Measurements from ENCODE around the gene PPWD1.
"Not testable (repeated sequence)": the region's sequence is repeated elsewhere in the genome, so short reads cannot be mapped to it uniquely, and the experiment has no call there.

PPWD1 gene
- total RNA-seq = 71.4 to 85.7 reads per million in 2 donors

DNA sequence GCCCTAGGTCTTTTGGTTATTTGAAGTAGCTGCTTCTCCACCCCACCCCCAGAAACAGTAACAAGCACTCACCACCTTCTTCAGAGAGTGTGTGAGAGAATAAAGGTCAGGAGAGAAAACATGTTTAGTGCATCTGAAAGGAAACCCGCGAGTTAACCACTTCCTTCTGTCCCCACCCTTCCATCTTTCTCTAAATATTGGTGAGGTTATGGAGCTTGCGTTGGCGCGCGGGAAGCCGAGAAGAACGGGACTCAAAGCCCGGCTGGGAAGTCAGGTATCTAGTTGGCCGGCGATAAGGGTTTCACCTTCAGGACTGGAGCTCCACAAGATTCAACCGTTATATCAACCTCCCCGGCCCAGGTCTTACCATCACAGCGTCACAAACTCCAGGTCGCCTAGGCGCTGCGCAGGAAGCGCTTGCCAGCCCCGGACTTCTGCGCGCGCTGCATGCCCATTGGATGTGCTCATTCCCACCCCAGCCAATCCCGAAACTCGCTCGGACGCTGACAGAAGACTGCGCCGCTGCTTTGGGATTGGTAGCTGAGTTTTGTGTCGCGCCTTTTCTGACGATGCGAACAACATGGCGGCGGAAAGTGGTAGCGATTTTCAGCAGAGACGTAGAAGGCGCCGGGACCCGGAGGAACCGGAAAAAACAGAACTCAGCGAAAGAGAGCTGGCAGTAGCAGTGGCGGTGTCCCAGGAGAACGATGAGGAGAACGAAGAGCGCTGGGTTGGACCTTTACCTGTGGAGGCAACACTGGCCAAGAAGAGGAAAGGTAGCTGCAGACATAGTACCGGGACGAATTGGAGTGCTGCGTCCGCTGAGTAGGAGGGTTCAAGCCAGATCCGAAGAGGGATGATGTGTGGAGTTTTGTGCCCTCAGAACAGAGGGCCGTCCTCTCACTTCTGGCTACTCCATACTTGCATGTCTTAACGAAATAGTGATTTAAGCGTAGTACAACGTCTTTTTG lies at the start of gene PPWD1, which contains the start of gene CENPK:
PPWD1 (plus strand) TSS at position 566 of the 971 bp plus-strand sequence; CDS start at position 581, 15 bp downstream.
CENPK (minus strand) TSS at position 438 of the 971 bp plus-strand sequence. CDS start 8,261 bp downstream, outside the sequence.
- DNase-seq = peak; percentile 85 to 99 (median 91)

DNA sequence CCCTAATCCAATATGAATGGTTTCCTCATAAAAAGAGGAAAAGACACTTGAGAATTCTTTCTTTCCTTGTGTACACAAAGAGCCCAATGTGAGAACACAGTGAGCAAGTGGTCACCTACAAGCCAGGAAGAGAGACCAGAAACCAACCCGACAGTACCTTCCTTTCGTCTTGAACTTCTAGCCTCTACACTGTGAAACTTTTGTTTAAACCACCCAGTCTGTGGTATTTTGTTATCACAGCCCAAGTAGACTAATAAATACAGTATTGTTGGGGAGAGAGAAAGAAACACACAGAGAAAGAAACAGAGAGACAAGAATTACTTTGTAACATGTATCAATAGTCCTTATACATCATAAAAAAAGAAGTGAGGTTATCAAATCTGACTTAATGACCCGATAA lies 37.4 kb upstream of the PPWD1 start:
- DNase-seq = no peak

DNA sequence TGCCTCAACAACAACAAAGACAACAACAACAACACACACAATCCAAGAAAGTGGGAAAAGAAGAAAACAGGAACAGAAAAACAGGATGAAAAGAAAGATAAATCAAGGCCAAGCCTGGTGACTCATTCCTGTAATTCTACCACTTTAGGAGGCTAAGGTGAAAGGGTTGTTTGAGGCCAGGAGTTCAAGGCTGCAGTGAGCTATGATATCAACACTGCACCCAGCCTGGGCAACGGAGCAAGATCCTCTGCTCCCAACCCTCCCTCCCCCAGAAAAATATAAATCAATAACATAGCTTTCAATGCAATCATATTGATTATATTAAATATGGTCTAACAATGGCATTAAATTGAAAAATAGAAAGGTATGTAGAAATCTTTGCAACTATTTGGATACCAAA lies 32.2 kb upstream of the PPWD1 start:
- no peak for DNase-seq

DNA sequence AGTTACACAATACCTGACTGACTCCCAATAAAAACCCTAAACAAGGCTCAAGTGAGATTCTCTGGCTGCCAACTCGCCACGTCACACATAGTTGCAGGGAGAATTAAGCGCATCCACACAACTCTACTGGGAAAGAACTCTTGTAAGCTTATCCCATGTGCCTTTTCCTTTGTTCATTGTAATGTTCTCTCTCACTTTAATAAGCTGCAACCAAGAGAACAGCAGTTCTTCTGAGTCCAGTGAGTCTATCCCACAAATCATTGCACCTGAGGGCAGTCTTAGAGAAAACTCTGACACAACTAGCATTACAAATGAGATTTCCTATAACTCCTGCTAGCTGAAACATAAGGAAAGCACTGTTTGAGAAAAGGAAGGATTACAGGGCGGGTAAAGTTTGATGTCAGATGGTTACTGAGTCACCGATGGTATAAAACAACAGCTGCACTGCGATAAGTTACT lies 27.5 kb upstream of the PPWD1 start:
- DNase-seq = no peak

DNA sequence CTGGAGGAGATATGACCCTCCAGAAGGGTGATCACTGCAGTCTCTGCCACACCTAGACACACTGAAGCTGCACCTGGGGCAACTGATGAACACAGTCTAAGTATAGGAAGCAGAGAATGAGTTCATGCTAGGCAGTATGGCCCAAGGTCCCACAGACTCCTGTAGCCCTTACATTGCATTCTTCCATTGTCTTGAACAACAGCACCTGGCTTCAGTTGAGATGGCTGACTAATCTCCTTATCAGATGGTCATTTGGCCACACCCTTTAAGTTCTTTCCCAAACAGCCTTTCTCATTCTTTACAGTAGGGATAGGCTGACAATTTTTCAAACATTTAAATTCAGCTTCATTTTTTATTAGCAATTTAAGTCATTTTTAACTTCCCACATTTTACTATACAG lies 23.3 kb upstream of the PPWD1 start:
- DNase-seq = no peak

DNA sequence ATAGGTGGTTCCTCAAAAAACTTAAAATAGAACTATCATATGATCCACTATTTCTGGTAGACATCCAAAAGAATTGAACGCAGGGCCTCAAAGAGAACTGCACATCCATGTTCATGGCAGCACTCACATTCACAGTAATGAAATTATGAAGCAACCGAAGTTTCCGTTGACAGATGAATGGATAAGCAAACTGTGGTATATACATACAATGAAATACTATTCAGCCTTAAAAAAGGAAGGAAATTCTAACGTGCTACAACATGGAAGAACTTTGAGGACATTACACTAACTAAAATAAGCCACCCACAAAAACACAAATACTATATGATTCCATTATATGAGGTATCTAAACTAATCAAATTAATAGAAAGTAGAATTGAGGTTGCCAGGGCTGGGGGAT lies 18.6 kb upstream of the PPWD1 start:
- no peak for DNase-seq

DNA sequence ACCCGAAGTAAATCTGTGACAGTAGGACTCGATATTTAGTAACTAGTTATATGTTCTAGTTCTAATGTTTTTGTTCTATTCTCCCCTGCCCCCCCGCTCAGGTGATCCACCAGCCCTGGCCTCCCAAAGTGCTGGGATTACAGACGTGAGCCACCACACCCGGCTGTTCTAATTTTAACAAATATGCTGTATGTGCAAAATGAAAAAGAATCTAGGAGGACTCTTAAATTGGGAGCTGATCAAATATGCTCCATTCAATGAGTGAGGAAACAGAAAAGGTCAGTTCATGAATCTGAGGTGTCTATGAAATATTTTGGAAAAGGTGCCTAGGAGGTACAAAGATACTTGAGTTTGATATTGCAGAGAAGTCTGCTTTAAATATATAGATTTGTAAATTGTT lies 17.0 kb upstream of the PPWD1 start:
- DNase-seq = no peak

DNA sequence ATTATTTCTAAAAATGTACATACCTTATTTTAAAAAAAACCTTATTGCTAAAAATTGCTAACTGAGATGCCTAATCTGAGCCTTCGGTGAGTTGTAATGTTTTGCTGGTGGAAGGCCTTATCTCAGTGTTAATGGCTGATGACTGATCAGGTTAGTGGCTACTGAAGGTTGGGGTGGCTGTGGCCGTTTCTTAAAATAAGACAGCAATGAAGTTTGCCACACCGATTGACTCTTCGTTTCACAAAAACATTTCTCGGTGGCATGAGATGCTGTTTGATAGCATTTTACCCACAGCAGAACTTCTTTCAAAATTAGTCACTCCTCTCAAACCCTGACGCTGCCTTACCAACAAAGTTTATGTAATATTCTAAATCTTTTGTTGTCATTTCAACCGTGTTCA lies 14.8 kb upstream of the PPWD1 start:
- peak in 1 of 5 experiments; percentile 93 for DNase-seq

DNA sequence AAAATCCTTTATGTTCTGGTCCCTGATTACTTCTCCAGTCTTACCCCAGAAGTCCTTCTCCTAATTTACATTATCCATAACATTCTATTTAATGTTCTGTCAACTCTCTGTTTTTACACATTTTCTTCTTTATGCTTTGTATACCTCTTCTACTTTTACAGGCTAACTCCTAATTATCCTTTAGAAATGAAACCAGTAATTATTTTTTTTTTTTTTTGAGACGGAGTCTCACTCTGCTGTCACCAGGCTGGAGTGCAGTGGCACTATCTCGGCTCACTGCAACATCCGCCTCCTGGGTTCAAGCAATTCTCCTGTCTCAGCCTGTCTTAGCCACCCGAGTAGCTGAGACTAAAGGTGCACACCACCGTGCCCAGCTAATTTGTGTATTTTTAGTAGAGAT lies 9.2 kb upstream of the PPWD1 start:
- no peak for DNase-seq

DNA sequence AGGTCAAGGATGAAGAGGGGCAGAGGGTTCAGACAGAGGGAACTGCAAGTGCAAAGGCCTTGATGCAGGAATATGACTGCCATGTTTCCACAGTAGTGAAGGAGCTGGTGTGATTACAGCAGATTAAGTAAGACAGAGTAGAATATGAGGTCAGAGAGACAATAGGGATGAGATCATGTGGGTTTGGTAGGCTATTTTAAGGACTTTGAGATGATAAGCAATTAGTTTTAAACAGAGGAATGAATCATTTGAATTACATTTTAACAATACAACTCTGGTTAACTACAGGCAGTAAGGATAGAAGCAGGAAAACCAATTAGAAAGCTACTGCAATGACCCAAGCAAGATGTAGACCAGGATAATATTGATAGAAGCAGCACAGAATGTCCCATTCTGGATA lies 7.8 kb upstream of the PPWD1 start:
- DNase-seq = no peak

DNA sequence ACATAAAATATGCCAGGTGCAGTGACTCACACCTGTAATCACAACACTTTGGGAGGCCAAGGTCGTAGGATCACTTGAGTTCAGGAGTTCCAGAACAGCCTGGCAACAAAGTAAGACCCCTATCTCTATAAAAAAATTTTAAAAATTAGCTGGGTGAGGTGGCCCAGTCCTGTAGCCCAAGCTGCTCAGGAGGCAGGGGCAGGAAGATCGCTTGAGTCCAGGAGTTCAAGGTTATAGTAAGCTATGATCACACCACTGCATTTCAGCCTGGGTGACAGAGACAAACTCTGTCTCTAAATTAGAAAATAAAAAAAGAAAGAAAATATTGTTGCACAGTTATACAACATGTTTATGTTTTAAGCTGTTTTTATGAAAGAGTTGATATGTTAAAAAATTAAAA lies 6.9 kb upstream of the PPWD1 start:
- no peak for DNase-seq

DNA sequence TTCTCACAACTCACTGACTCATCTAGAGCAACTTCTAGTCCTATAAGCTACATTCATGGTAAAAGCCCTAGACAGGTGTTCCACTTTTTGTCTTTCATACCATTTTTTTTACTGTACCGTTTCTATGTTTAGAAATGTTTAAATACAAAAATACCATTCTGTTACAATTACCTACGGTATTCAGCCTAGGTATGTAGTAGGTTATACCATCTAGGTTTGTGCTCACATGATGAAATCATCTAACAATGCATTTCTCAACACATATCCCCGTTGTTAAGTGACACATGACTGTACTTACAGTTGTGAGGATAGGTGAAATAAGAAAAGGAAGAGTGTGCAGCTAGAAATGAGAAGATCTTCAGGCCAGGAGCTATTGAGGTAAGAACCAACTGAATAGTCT lies 6.4 kb upstream of the PPWD1 start:
- no peak for DNase-seq

DNA sequence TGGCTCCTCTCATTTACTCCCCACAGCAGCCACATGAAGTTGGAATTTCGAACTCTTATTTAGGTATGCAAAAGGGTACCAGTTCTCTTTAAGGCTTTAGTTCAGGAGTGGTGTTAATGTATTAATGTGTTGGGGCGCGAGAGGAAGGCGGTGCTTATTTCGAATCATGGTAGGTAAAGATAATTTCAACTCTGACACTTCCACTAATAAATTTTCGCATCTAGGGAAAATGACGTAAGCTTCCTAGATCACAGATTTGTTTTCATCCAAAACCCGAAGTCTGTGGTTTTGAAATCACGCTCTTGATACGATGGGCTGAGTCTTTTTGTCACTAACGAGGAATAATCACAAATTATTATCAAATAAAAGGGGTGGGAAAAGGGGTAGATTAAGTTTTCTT lies 681 bp downstream of the PPWD1 start:
- DNase-seq = peak in 1 of 5 experiments; percentile 24

DNA sequence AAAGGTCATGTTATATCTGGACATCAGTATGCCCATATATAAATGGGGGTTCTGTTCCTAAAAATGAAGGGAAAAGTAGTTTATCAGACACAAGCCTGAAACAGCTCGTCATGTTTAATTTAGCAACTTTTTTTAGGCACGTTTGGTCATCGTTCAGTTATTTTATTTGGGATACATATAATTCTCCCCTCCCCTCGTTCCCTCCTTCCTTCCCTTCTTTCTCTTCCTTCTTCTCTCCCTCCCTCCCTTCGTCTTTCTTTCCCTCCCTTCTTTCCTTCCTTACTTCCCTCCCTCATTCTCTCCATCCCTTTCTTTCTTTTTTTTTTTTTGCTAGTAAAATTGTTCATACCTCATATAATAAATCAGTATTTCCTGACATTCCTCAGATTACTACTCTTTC lies 3.4 kb downstream of the PPWD1 start:
- no peak for DNase-seq

DNA sequence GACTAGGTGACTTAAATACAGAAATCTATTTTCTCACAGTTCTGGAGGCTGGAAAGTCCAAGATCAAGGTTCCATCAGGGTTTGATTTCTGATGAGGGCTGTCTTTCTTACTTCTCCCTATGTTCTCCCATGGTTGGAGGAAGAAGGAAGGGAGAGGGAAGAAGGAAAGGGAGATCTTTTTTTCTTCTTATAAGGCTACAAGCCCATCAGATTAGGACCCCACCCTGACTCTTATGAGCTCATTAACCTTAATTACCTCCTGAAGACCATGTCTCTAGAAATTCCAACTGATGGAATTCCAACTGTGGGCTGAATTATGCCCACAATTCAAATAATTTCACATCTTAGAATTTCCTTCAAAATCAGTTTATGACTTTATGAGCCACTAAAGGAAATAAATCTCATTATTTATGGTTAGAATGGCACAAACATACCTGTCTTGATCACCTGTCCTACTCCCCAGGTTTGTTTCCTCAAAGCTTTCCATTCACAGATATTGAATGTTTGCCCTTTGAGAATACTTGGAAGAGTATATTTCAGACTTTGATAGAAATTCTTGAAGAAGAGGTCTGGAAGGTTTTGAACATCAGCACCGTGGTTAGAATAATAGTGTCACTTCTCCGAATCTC lies 7.6 kb downstream of the PPWD1 start:
- DNase-seq = no peak

DNA sequence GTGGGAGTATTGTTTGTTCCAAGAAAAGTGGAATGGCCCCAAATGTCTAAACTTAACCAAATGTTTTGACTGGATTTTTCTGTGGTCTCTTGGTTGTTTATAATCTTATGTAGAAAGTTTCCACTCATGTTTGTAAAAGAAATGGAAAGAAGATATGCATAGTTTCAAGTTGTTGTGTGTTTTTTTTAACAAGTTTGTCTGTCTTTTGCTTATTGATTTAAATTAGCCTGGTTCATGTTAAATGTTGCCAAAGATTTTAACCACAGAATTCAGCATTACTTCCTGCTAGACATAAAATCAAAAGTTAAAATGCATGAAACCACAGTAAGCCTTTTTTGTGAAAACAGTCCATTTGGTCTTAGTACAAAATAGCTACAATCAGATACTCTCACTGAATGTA lies 14.0 kb downstream of the PPWD1 start:
- peak in 1 of 5 experiments; percentile 4 for DNase-seq

DNA sequence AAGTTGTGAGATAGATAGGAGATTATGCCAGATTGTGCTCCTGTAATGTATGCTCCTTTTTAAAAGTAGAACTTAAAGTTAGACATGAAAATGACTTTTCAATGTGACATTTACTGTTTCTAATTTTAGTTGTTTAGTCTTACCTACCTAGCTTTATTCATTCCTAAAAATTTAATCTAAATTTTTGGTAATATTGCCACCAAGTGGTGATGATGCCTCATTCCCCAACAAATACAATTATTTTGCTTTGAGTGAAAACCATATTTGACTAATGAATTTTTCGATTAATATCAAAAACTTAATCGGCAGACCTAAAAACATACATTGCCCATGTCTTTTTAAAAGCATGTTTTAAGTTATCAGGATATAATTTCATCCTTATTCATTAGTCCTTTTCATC lies 25.6 kb downstream of the PPWD1 start:
- DNase-seq = no peak

DNA sequence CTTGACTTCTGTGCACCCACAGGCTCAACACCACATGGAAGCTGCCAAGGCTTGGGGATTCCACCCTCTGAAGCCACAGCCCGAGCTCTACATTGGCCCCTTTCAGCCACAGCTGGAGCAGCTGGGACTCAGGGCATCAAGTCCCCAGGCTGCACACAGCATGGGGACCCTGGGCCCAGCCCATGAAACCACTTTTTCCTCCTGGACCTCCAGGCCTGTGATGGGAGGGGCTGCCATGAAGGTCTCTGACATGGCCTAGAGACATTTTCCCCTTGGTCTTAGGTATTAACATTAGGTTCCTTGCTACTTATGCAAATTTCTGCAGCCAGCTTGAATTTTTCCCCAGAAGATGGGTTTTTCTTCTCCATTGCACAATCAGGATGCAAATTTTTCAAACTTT lies 38.7 kb downstream of the PPWD1 start:
- not testable (repeated sequence) for DNase-seq

DNA sequence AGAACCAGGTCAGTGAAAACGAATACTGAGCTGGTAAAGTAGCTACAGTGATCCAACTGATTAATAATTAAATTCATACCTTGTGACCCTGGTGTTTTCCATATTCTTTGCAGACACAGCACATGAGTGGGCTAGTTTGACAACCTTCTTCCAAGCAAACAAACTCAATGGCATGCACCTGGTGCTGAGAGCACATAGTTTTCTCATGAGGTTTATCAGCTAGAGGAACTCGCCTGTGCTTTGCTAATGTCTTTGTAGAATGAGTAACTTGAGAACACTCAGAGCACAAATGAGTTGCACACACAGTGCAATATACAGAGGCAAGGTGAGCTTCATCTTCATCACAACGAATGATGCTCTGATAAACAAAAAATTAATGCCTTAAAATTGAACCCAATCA lies 48.4 kb downstream of the PPWD1 start:
- no peak for DNase-seq

DNA sequence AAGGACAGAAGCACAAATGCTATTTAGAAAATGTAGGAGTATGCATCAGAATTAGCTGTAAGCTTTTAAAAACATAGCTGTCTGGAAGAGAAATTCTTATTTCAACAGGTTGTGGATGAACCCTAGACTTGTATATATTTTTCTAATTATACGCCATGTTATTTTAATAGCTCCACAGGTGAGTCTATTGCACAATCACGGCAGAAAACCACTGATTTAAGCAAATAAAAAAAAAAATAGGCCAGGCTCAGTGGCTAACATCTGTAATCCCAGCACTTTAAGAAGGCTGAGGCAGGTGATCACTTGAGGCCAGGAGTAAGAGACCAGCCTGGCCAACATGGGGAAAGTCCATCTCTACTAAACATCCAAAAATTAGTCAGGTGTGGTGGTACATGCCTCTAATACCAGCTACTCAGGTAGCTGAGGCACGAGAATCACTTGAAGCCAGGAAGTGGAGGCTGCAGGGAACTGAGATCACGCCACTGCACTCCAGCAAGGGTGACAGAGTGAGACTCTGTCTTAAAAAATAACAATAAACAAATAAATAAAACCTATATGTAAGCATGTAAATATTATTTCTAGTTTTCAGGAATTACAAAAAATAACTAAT lies 49.3 kb downstream of the PPWD1 start:
- no peak for DNase-seq

DNA sequence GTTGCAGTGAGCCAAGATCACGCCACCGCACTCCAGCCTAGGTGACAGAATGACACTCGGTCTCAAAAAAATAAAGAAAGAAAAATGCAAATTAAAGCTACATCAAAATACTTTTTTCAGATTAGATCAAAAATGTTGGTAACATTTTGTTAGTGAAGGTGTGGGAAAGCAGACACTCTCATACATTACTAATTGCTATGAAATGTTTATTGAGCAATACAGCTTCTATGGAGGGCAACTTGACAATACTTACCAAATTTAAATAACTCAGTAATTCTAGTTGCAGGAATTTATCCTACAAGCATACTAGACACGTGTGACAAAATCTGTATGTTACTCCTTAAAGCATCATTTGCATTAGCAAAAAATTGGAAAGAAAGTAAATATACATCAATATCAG lies 56.9 kb downstream of the PPWD1 start:
- DNase-seq = no peak

DNA sequence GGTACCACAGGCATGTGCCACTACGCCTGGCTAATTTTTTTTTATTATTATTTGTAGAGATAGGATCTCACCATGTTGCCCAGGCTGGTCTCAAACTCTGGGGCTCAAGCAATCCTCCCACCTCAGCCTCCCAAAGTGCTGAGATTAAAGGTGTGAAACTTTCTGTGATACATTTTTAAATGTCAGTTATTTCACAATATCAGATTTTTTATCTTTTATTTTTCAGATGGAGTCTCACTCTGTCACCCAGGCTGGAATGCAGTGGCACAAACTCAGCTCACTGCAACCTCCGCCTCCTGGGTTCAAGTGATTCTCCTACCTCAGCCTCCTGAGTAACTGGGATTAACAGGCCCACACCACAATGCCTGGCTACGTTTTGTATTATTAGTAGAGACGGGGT lies 58.9 kb downstream of the PPWD1 start:
- DNase-seq = not testable (repeated sequence)

DNA sequence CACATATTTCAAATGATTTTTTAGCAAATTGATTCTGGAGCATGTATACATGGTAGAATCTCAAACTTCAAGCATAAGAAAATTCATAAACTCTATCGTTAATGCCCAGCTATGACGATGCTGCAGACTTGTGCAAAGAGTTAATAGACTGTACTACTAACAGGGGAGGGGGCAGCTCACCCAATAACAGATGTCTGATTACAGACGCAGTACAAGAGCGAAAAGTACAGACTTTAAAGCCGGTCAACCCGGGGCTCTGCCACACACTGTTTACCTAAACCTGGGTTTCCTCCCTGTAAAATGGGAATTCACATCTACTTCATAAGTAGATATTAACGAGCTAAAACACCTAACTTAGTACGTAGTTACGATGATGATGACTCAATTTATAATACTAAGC lies 60.4 kb downstream of the PPWD1 start:
- DNase-seq = peak in 1 of 5 experiments; percentile 8

All from T-helper 2 cell (primary cell).